HG02885 (cell line): ENCODE results near the gene STARD7.
"Not testable (repeated sequence)": the region's sequence is repeated elsewhere in the genome, so short reads cannot be mapped to it uniquely, and the experiment has no call there.

Experiments
- ATAC-seq: cut with Tn5 transposase; IDR thresholded peaks from one replicate; pipeline ENCODE4 v1.9.1; 2021; ENCODE audit warnings: mild to moderate bottlenecking; ENCODE audit not compliant: unreplicated experiment, poor library complexity

STARD7 gene

GRCh38 chr2:96238266-96238665, 29.6 kb upstream of the STARD7 start:
- ATAC-seq = no peak

GRCh38 chr2:96236882-96237281, 28.3 kb upstream of the STARD7 start:
- ATAC-seq = no peak

GRCh38 chr2:96233880-96234316, 25.3 kb upstream of the STARD7 start:
- peak; percentile 96 for ATAC-seq

- no peak for ATAC-seq
Measured at GRCh38 chr2:96233436-96233835, 24.8 kb upstream of the STARD7 start.

GRCh38 chr2:96231316-96231715, 22.7 kb upstream of the STARD7 start:
- ATAC-seq = no peak

GRCh38 chr2:96225016-96225533, 16.4 kb upstream of the STARD7 start:
- peak; percentile 69 for ATAC-seq

- ATAC-seq = not testable (repeated sequence)
Measured at GRCh38 chr2:96221106-96221505, 12.5 kb upstream of the STARD7 start.

- not testable (repeated sequence) for ATAC-seq
Measured at GRCh38 chr2:96219959-96220358, 11.3 kb upstream of the STARD7 start.

- no peak for ATAC-seq
Measured at GRCh38 chr2:96218508-96219131, 10.0 kb upstream of the STARD7 start.

- no peak for ATAC-seq
Measured at GRCh38 chr2:96214554-96214953, 5.9 kb upstream of the STARD7 start.

- no peak for ATAC-seq
Measured at GRCh38 chr2:96213379-96213778, 4.8 kb upstream of the STARD7 start.

GRCh38 chr2:96212339-96212738, 3.7 kb upstream of the STARD7 start:
- ATAC-seq = no peak

GRCh38 chr2:96209729-96210085, 1.1 kb upstream of the STARD7 start:
- ATAC-seq = no peak

GRCh38 chr2:96209011-96209728, 543 bp upstream of the STARD7 start:
- no peak for ATAC-seq

- ATAC-seq = peak; percentile 16
Measured at GRCh38 chr2:96207774-96208142, 869 bp downstream of the STARD7 start.

- ATAC-seq = no peak
Measured at GRCh38 chr2:96207073-96207773, 1.4 kb downstream of the STARD7 start.

- ATAC-seq = no peak
Measured at GRCh38 chr2:96205888-96206287, 2.7 kb downstream of the STARD7 start.

- no peak for ATAC-seq
Measured at GRCh38 chr2:96204836-96205624, 3.6 kb downstream of the STARD7 start.

GRCh38 chr2:96203130-96204028, 5.2 kb downstream of the STARD7 start:
- no peak for ATAC-seq
